ENCODE results near the gene DMC1.

DNA sequence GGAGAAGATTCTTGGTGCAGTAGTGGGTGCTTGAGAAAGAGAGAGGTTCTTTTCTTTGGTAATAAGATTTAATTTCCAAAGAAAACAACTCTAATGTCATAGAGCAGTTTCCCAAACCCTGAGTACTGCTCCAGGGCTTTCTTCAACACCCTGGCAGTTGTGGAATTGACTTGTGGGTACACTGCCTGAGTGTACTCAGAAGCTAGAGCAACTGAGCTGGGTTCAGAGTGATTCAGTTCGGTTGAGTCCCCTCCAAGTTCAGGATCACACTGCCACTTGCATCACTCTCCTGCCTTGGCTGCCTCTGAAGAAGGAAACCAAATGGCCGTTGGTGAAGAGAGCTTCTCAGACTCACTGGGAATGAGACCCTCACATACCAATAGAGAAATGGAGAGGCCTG, 5.3 kb downstream of the DMC1 start:
- TF ChIP-seq, protein P1, sequence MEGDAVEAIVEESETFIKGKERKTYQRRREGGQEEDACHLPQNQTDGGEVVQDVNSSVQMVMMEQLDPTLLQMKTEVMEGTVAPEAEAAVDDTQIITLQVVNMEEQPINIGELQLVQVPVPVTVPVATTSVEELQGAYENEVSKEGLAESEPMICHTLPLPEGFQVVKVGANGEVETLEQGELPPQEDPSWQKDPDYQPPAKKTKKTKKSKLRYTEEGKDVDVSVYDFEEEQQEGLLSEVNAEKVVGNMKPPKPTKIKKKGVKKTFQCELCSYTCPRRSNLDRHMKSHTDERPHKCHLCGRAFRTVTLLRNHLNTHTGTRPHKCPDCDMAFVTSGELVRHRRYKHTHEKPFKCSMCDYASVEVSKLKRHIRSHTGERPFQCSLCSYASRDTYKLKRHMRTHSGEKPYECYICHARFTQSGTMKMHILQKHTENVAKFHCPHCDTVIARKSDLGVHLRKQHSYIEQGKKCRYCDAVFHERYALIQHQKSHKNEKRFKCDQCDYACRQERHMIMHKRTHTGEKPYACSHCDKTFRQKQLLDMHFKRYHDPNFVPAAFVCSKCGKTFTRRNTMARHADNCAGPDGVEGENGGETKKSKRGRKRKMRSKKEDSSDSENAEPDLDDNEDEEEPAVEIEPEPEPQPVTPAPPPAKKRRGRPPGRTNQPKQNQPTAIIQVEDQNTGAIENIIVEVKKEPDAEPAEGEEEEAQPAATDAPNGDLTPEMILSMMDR (IDR thresholded peaks at IDR 0.05) = no peak
- TF ChIP-seq POLR2A (IDR thresholded peaks at IDR 0.05) = no peak
